ENCODE data around the gene TEKTIP1.
"Not testable (repeated sequence)": the region's sequence is repeated elsewhere in the genome, so short reads cannot be mapped to it uniquely, and the experiment has no call there.

Gene TEKTIP1

DNA sequence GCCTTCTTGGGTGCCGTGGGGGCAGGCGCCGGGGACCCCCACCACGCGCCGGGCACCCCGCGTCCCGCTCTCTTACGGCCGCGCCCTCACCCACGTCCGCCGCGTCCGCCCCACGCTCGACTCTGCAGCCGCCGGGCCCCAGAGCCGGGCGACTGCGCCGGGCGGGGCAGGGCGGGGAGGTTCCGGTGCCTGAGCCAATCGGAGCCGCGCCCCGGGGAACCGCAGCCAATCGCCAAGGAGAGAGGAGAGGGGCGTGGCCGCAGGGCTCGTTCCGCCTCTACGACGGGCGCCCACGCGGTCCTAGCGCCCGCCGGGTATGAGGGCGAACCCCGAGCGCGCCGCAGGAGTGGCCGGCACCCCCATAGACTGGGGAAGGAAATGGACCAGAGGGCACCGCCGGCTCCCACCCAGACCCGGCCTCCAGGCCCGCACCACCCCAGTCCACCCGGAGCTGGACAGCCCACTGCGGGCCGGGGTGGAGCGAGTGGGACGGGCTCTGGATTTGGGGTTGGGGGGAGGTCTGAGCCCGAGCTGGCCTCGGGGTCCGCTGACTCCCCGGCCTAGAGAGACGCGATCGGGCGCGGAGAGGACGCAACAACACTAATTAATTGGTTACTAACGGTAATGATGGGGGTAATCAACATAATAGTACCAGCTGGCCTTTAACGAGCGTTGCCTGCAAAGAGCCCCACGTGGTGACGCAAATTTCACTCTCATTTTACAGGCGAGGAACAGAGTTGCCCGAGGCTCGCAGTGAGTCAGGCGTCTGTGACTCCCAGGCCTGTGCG, 18.7 kb downstream of the TEKTIP1 start, which contains the start of gene MFSD12:
Gene MFSD12 (minus strand): TSS at position 126 of the 788 bp plus-strand sequence. CDS start 183 bp downstream, outside the sequence.
- peak; percentile 85 for DNase-seq (ENCODE audit: low read depth)

DNA sequence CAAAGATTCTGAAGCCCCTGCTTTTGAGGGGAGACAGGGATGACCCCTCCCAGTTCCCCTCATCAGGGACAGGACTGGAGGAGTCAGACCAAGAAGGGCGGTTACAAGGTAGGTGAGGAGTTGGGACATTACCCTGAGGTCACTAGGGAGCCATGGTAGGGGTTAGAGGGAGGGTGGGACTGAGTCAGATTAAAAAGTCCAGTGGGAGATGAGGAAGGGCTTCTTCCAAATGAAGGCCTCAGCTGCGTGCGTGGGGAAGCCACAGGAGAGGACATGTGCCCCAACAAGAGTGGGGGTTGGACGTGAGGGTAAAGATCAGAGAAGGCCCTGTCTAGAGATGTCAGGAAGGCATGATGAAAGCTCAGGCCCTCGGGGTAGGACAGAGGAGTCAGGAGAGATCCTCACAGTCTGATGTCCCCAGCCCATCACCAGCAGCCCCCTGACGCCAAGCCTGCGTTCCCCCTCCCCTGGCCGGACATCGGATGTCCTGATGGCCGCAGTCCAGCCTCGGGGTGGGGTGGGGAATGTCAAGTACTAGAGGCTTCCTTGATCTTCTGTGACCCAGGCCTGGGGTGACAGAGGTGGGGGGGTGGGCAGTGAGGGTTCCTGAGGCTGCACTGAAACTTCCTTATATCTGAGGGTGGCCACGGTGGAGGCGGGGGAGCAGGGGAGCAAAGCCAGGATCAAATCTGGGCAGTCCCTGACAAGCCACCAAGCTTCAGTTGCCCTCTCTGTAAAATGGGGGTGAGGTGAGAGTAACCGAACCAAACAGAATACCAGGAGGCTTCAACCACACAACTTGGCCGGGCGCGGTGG, 24.9 kb downstream of the TEKTIP1 start:
- DNase-seq (ENCODE audit: low read depth), result no peak

DNA sequence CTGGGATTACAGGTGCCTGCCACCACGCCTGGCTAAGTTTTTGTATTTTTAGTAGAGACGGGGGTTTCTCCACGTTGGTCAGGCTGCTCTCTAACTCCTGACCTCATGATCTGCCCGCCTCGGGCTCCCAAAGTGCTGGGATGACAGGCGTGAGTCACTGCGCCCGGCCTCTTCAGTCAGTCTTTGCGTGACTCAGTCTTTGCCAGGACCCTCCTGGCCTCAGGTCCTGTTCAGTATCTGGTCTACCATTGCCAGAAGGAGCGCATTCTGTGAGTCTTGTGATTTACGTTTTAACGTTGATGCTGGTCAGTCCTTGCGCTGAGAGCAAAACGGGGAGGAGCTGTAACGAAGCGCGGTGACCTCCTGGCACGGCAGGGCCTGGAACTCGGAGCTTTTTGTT, 26.2 kb downstream of the TEKTIP1 start:
- no peak for DNase-seq (ENCODE audit: low read depth)

DNA sequence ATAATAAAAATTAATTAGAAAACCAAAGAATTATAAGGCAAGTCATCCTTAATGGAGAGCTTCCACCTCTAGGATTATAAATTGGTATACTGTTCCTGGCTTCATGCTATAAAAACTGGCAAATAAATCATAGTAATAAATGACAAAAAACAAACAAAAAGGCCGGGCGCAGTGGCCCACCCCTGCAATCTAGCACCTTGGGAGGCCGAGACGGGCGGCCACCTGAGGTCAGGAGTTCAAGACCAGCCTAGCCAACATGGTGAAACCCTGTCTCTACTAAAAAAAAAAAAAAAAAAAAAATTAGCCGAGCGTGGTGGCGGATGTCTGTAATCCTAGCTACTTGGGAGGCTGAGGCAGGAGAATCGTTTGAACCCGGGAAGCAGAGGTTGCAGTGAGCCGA, 31.1 kb downstream of the TEKTIP1 start:
- not testable (repeated sequence) for DNase-seq (ENCODE audit: low read depth)

GRCh38 chr19:3570606-3571011, 31.6 kb downstream of the TEKTIP1 start:
- no peak for DNase-seq (ENCODE audit: low read depth)

DNA sequence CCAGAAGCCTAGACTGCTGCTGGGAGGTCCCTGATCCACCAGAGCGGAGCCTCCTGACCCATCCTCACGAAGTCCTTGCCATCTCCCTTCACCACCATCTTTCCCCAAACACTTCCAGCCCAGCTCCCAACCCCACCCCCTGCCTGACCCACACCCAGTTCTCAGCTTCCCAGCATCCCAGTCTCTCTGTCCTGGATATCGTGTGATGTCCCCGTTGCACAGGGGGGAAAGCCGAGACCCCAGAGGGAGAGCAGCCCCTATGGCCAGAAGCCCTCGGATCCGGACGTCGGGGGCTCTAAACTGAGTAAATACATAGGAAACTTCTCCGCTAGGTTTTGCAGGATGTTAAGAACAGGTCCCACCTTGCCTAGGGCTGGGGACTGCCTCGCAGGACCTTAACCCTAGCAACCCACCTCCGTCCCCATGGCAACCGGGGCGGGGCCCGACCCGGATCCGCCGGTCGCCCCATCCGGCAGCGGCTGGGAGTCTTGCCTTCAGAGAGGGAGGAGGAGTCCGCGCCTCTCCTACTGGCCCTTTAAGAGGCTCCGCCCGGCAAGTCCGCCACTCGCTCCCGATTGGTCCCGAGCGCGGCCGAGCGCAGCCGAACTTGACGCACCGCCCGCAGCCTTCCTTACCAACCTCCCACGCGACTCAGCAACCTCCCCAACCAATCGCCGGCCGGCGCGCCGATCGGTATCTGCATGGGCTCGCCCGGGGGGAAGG, 33.3 kb downstream of the TEKTIP1 start:
- peak; percentile 99 for DNase-seq (ENCODE audit: low read depth)

GRCh38 chr19:3572855-3573161, 33.8 kb downstream of the TEKTIP1 start, which contains the start of gene HMG20B:
HMG20B (plus strand) TSS chr19:3572944; CDS start chr19:3573310, 366 bp downstream.
- DNase-seq (ENCODE audit: low read depth), result no peak

DNA sequence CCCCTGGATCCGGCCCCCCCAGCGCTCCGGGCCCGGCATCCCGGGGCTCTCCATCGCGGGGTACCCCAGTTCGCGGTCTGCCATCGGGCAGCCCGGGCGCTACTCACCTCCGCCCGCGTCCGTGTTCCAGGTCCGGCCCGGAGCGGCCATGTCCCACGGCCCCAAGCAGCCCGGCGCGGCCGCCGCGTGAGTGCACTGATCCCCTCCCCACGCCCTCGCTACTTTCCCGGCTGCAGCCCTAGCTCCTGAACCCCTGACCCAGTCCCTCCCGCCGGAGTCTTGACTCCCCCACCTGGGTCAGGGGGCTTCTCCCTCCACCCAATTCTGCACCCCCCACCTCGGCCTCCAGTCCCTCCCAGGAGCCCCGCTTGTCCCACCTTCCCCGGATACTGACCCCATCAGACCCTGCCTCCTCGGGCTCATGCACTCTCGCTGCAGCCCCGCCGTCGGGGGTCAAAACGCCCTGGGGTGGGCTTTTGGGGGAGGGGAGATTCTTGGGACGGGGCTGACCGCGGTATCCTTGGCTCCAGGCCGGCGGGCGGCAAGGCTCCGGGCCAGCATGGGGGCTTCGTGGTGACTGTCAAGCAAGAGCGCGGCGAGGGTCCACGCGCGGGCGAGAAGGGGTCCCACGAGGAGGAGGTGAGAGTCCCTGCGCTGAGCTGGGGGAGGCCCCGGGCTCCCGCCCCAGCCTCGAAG, 34.3 kb downstream of the TEKTIP1 start:
- no peak for DNase-seq (ENCODE audit: low read depth)

GRCh38 chr19:3573858-3574637, 35.1 kb downstream of the TEKTIP1 start:
- peak; percentile 77 for DNase-seq (ENCODE audit: low read depth)

- DNase-seq (ENCODE audit: low read depth), result no peak
These were observed 36.3 kb downstream of the TEKTIP1 start for GRCh38 chr19:3575260-3575741.

DNA sequence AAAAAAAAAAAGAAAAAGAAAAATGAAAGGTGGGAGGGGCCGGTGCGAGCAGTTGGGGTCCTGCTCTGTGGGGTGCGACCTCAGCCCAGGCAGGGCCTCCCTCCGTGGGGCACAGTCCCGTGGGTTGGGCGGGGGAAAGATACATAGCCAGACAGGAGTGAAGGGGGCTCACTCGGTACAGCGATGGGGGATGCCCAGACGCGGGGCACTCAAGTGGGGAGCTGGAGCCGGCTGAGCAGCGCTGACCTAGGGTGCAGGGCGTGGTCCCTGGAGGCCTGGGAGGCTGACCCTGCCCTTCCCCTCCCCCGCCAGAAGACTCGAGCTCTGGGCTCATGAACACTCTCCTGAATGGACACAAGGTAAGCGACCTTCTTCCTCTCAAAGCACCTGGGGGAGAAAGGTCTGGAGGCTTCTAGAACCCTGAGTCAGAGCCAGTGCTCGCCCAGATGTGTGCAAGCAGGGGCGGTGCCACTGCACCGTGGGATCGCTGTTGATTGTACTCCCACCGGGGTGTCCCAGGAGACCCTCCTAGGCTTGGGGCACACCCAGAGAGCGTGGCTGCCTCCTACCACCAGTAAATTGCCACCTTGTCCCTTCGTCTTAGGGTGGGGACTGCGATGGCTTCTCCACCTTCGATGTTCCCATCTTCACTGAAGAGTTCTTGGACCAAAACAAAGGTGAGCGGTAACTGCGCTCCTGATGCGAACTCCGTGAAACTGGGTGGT, 37.1 kb downstream of the TEKTIP1 start:
- no peak for DNase-seq (ENCODE audit: low read depth)

DNA sequence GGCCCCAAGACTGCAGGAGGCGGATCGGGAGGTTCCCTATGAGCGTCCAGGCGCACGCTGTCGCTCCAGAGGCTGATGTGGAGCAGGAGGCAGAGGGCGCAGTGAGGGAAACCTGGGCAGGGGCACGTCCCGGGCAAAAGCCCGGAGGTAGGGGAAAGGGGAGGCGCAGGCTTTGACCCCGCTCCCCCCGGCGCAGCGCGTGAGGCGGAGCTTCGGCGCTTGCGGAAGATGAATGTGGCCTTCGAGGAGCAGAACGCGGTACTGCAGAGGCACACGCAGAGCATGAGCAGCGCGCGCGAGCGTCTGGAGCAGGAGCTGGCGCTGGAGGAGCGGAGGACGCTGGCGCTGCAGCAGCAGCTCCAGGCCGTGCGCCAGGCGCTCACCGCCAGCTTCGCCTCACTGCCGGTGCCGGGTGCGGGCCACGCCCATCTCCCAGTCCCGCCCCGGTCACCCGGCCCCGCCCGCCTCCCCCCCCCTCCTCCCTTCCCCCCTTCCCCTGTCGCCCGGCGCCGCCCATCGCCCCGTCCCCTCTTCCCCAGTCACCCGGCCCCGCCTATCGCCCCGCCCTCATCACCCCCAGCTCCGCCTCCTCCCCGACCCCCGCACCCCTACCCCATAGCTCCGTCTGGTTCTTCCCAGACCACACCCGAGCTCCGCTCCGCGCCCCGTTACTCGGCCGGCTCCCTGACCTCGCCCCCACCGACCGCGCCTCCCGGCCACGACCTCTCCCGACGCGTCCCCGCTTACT, 37.9 kb downstream of the TEKTIP1 start:
- DNase-seq (ENCODE audit: low read depth), result no peak

- no peak for DNase-seq (ENCODE audit: low read depth)
These were observed 38.9 kb downstream of the TEKTIP1 start for GRCh38 chr19:3577723-3578344.

DNA sequence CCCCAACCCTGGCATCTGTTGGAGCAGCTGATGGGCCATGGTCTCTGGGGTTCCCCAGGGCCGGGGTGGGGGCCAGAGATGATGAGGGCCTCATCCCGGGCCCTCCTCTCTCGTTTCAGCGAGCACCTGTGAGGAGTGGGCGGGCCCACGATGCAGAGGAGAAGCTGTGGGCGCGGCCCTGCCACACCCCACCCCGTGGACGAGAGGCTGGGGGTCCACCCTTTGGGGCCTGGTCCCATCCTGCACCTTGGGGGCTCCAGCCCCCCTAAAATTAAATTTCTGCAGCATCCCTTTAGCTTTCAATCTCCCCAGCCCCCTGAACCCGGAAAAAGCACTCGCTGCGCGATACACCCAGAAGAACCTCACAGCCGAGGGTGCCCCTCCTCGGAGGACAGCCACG, 39.4 kb downstream of the TEKTIP1 start:
- no peak for DNase-seq (ENCODE audit: low read depth)

DNA sequence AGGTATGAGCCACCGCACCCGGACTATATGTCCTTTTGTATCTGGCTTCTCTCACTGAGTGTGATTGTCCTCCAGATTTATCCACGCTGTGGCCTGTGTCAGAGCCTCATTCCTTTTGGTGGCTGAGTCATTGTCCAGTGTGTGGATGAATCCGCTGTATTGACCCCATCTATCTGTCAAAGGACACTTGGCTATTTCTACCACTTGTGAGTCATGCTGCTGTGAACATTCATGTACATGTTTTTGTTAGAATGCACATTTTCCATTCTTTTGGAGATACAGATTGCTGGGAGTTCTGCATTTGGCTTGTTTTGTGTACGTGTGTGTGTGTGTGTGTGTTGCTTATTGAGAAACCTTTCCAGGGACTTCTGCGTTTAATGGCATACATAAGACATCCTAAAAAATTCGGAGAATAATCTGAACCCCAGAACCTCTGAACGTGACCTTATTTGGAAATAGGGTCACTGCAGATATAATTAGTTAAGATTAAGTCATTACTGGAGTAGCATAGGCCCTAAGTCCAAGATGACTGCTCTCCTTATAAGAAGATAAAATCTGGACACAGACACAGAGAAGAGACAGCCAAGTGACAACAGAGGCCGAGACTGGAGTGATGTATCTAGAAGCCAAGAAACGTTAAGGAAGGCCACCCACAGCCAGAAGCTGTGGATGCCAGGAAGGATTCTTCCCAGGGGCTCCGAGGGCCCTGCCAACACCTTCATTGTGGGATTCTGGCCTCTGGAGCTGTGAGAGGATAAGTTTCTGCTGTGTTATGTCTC, 41.4 kb downstream of the TEKTIP1 start:
- no peak for DNase-seq (ENCODE audit: low read depth)

- not testable (repeated sequence) for DNase-seq (ENCODE audit: low read depth)
These were observed 42.8 kb downstream of the TEKTIP1 start for GRCh38 chr19:3581792-3582191.

GRCh38 chr19:3584036-3584802, 45.2 kb downstream of the TEKTIP1 start:
- not testable (repeated sequence) for DNase-seq (ENCODE audit: low read depth)
